HCT116 (cell line): Measurements from ENCODE around the gene COX15. TPM values are rescaled to one million over a fixed set of nuclear protein-coding genes. Genes with fewer than 3 reads are reported as not detected.

Experiments used
- ATAC-seq: fragments of 200-7000 bp; cut with Tn5 transposase; 2 replicates; pipeline ENCODE4 v1.9.1; 2020; ENCODE audit warnings: mild to moderate bottlenecking, moderate library complexity
- BruUV-seq: library from RNA; stranded (reverse); fragments of 400-500 nt; replicated peaks from 2 replicates; lab custom pipeline; 2021; lab: Mats Ljungman, UMichigan
- CTCF ChIA-PET: fragments of 300-600 bp; sonication (Branson Sonifier 250); formaldehyde crosslinking; loops from one replicate; lab custom pipeline; 2021; ENCODE audit warnings: antibody characterized with exemption; lab: Charles Lee
- POLR2A ChIA-PET: fragments of 300-600, 350-600 bp; sonication (Branson Sonifier 250); formaldehyde crosslinking; loops from one replicate; lab custom pipeline; 2021; ENCODE audit warnings: antibody characterized with exemption; lab: Charles Lee
- RAD21 ChIA-PET, 2 experiments: fragments of 300-600 bp; sonication (Branson Sonifier 250); formaldehyde crosslinking; loops; one replicate each; lab custom pipeline; 2023; ENCODE audit warnings: low total read pairs in 2 of 2; ENCODE audit not compliant: uncharacterized antibody in 2 of 2, unreplicated experiment in 2 of 2, low non-redundant PET in 1 of 2; lab: Charles Lee
- DNase-seq: peaks from one replicate; pipeline ENCODE4 v3.0.0-alpha.2; 2010; ENCODE audit warnings: low read depth, low spot score
- H2AFZ ChIP-seq: fragments of 200-600 bp; shearing (Covaris generic), sonication (generic); 2 replicates; pipeline ENCODE4 v1.6.1; 2017; ENCODE audit warnings: low read depth, mixed run types, mixed read lengths, antibody characterized with exemption, low read length; ENCODE audit not compliant: poor library complexity, severe bottlenecking
- H3K27ac ChIP-seq: 2 replicates; pipeline ENCODE4 v1.5.1; 2012; ENCODE audit warnings: low read depth, low read length
- H3K27me3 ChIP-seq: fragments of 200-600 bp; sonication (generic); 2 replicates; pipeline ENCODE4 v1.6.1; 2016; ENCODE audit warnings: mixed run types, low read length, mixed read lengths; ENCODE audit not compliant: insufficient read depth
- H3K36me3 ChIP-seq, 2 experiments: fragments of 200-500 bp in 1 of 2; fragments of 200-600 bp in 1 of 2; sonication (Bioruptor generic) in 1 of 2; sonication (generic) in 1 of 2; 2 replicates each; pipeline versions ENCODE4 v1.5.1 to v1.6.1; 2014 to 2016; ENCODE audit warnings: low read length in 2 of 2, inconsistent platforms in 1 of 2, mixed read lengths in 1 of 2, mixed run types in 1 of 2; ENCODE audit not compliant: insufficient read depth in 2 of 2, control insufficient read depth in 1 of 2
- H3K4me1 ChIP-seq, 2 experiments: fragments of 200-600 bp in 1 of 2; sonication (generic) in 1 of 2; 2 replicates each; pipeline versions ENCODE4 v1.5.1 to v1.6.1; 2012 to 2017; ENCODE audit warnings: low read length in 2 of 2, inconsistent platforms in 1 of 2, mild to moderate bottlenecking in 1 of 2, mixed read lengths in 1 of 2, mixed run types in 1 of 2, moderate library complexity in 1 of 2; ENCODE audit not compliant: insufficient read depth in 2 of 2, control insufficient read depth in 1 of 2
- H3K4me2 ChIP-seq: fragments of 200-600 bp; sonication (generic); 2 replicates; pipeline ENCODE4 v1.6.1; 2017; ENCODE audit warnings: mixed run types, low read length, mixed read lengths
- H3K4me3 ChIP-seq, 2 experiments: fragments of 200-600 bp in 1 of 2; sonication (generic) in 1 of 2; replicated peaks in 1 of 2; 2 replicates each; pipeline ENCODE4 v1.5.1; 2011 to 2016; ENCODE audit warnings: low read length in 2 of 2, control low read depth in 1 of 2, low read depth in 1 of 2, mild to moderate bottlenecking in 1 of 2, mixed read lengths in 1 of 2, mixed run types in 1 of 2
- H3K79me2 ChIP-seq: fragments of 200-600 bp; sonication (generic); 2 replicates; pipeline ENCODE4 v1.6.1; 2017; ENCODE audit warnings: mild to moderate bottlenecking, mixed run types, low read length, moderate library complexity, mixed read lengths; ENCODE audit not compliant: insufficient read depth
- H3K9ac ChIP-seq: fragments of 200-600 bp; sonication (generic); 2 replicates; pipeline ENCODE4 v1.6.1; 2016; ENCODE audit warnings: low read length, mixed read lengths
- H3K9me2 ChIP-seq: fragments of 200-600 bp; sonication (generic), shearing (Covaris generic); 2 replicates; pipeline ENCODE4 v1.6.1; 2017; ENCODE audit warnings: mixed run types, mild to moderate bottlenecking, moderate library complexity; ENCODE audit not compliant: insufficient read depth
- H3K9me3 ChIP-seq, 2 experiments: fragments of 200-500 bp in 1 of 2; fragments of 200-600 bp in 1 of 2; sonication (Bioruptor generic) in 1 of 2; sonication (generic) in 1 of 2; 2 replicates each; pipeline ENCODE4 v1.6.1; 2014 to 2017; ENCODE audit warnings: low read length in 2 of 2, mixed read lengths in 2 of 2, inconsistent platforms in 1 of 2, low read depth in 1 of 2, mild to moderate bottlenecking in 1 of 2, mixed run types in 1 of 2, moderate library complexity in 1 of 2; ENCODE audit not compliant: control insufficient read depth in 1 of 2, insufficient read depth in 1 of 2
- H4K20me1 ChIP-seq: fragments of 200-600 bp; sonication (generic), shearing (Covaris generic); 2 replicates; pipeline ENCODE4 v1.6.1; 2017; ENCODE audit warnings: mixed run types, mild to moderate bottlenecking, moderate library complexity; ENCODE audit not compliant: insufficient read depth
- CEBPB ChIP-seq: IDR thresholded peaks from 2 replicates; pipeline ENCODE4 v1.6.1; 2012; ENCODE audit warnings: low read depth
- ELF1 ChIP-seq: IDR thresholded peaks from 2 replicates; pipeline ENCODE4 v1.6.1; 2012; ENCODE audit warnings: low read depth, borderline replicate concordance
- JUND ChIP-seq: IDR thresholded peaks from 2 replicates; pipeline ENCODE4 v1.6.1; 2012
- POLR2A ChIP-seq: IDR thresholded peaks from 2 replicates; pipeline ENCODE4 v1.7.0; 2011; ENCODE audit warnings: borderline replicate concordance; ENCODE audit not compliant: insufficient read depth, insufficient read length; ENCODE audit errors: extremely low read depth
- POLR2AphosphoS5 ChIP-seq: IDR thresholded peaks from 2 replicates; pipeline ENCODE4 v1.6.1; 2011; ENCODE audit warnings: mild to moderate bottlenecking, low read depth, low read length, moderate library complexity
- RAD21 ChIP-seq: IDR thresholded peaks from 2 replicates; pipeline ENCODE4 v1.6.1; 2012; ENCODE audit warnings: low read depth, mild to moderate bottlenecking
- SP1 ChIP-seq: IDR thresholded peaks from 2 replicates; pipeline ENCODE4 v1.6.1; 2012; ENCODE audit warnings: low read depth
- SRF ChIP-seq: IDR thresholded peaks from 2 replicates; pipeline ENCODE4 v1.6.1; 2012; ENCODE audit warnings: low read depth
- ZNF274 ChIP-seq: fragments of 200-500 bp; sonication (Bioruptor generic); IDR thresholded peaks from 2 replicates; pipeline ENCODE4 v1.6.1; 2014; ENCODE audit warnings: mild to moderate bottlenecking, low read depth, low read length, inconsistent platforms
- intact Hi-C: fragments of 100-400 bp; cut with micrococcal nuclease; formaldehyde crosslinking; loops from 2 replicates; pipeline ENCODE4 v1.10.0; 2022
- total RNA-seq: library from RNA; stranded (reverse); gene quantifications from one replicate; pipeline ENCODE4 v1.2.1, GENCODE V29; 2021; ENCODE audit not compliant: unreplicated experiment
- TF ChIP-seq, protein P1 (sequence below): IDR thresholded peaks from 2 replicates; pipeline ENCODE4 v1.6.1; 2012
- TF ChIP-seq, protein P2 (sequence below): IDR thresholded peaks from 2 replicates; pipeline ENCODE4 v1.6.1; 2011; ENCODE audit warnings: mild to moderate bottlenecking, low read length, moderate library complexity; ENCODE audit not compliant: insufficient replicate concordance; ENCODE audit errors: extremely low read depth
- TF ChIP-seq, protein P3 (sequence below): IDR thresholded peaks from 2 replicates; pipeline ENCODE4 v1.6.1; 2012; ENCODE audit warnings: low read depth
- TF ChIP-seq, protein P4 (sequence below), 3 experiments: fragments of 200-600 bp in 1 of 3; sonication (generic) in 1 of 3; IDR thresholded peaks in 2 of 3; conservative IDR thresholded peaks in 1 of 3; 2 replicates each; pipeline ENCODE4 v1.5.1; 2012 to 2017; ENCODE audit warnings: low read depth in 2 of 3, low read length in 2 of 3, antibody characterized with exemption in 1 of 3, borderline replicate concordance in 1 of 3, control low read depth in 1 of 3, mild to moderate bottlenecking in 1 of 3, mixed read lengths in 1 of 3, mixed run types in 1 of 3, moderate library complexity in 1 of 3; ENCODE audit not compliant: insufficient read depth in 1 of 3

The COX15 gene
- total RNA-seq, 1 experiment from 2014 or later, result 79.6 TPM

DNA sequence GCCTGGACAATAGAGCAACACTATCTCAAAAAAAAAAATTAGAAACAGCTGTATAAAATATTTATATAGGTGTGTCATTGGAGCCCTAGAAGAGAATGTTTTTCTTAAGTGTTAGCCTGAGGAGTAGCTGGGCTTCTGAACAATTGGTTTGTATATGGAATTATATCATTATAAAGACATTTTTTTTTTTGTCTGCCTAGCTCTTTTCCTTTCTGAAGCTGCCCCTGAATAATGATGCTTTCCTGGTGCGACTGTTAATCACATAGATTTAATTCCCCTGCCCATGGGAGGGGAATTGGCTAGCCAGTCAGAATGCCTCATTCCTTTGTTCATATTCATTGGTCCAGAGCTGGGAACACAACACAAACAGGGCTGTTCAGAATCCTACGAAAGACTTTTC, 36.6 kb upstream of the COX15 start:
- intact Hi-C loops, result no loop called here
- Histone ChIP-seq H2AFZ (no peak overlapping the region), H4K20me1 (no peaks in the 10 kb centered on the region), H3K4me1 (peaks cover 5 to 34% of the 10 kb centered on the region in 2 experiments), H3K4me3 (no peak overlapping the region), H3K9me2 (no peaks in the 10 kb centered on the region), H3K4me2 (no peak overlapping the region), H3K9me3 (no peaks in the 10 kb centered on the region), H3K79me2 (no peaks in the 10 kb centered on the region), H3K36me3 (peaks cover 0 to 3% of the 10 kb centered on the region in 2 experiments; a peak in 1 of 4 replicates), H3K27me3 (no peaks in the 10 kb centered on the region), H3K9ac (no peak overlapping the region), H3K27ac (no peak overlapping the region)
- ATAC-seq (peak; percentile 35; the same call in 1 of the 2 replicates), DNase-seq (no peak)
- TF ChIP-seq, protein P1, sequence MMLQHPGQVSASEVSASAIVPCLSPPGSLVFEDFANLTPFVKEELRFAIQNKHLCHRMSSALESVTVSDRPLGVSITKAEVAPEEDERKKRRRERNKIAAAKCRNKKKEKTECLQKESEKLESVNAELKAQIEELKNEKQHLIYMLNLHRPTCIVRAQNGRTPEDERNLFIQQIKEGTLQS, result no peak
- no TSS peak for BruUV-seq
- ChIA-PET POLR2A (interaction anchor here (1.2 to 2.4 kb wide), 2 partner anchors 9 to 11 kb away, joined by 4 to 9 read pairs; no protein-coding TSS in a partner anchor), CTCF (no interaction called here), RAD21 (no interaction called here)

DNA sequence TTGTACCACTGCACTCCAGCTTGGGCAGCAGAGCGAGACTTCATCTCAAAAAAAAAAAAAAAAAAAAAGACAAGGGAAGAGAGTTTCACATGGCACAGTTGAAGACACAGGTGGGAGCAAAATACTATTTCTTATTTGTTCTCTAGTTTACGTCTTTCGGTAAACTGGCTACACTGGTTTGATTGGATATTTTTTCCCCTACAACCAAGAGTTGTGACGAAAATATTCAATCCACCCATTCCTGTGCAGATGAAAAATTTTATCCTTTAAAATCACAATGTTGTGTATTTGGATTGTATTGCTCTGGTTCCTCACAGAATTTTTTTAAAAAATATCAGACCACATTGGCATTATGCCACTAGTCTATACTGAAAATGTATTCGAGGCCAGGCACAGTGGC, 36.0 kb upstream of the COX15 start:
- Histone ChIP-seq H3K36me3 (peaks cover 0 to 6% of the 10 kb centered on the region in 2 experiments; a peak in 1 of 4 replicates), H3K9me3 (no peaks in the 10 kb centered on the region), H3K27ac (no peak overlapping the region), H3K9me2 (no peaks in the 10 kb centered on the region), H3K9ac (no peak overlapping the region), H3K4me1 (peaks cover 5 to 33% of the 10 kb centered on the region in 2 experiments; a peak in 3 of 4 replicates), H3K79me2 (no peaks in the 10 kb centered on the region), H3K4me3 (no peak overlapping the region), H3K4me2 (no peak overlapping the region), H2AFZ (no peak overlapping the region), H3K27me3 (no peaks in the 10 kb centered on the region), H4K20me1 (no peaks in the 10 kb centered on the region)
- ChIA-PET RAD21 (no interaction called here), CTCF (no interaction called here), POLR2A (interaction anchor here (2.4 kb wide), 1 partner anchor 10 kb away, joined by 9 read pairs; no protein-coding TSS in a partner anchor)
- intact Hi-C loops, result no loop called here
- DNase-seq (no peak), ATAC-seq (no peak)
- BruUV-seq, result no TSS peak
- TF ChIP-seq RAD21 (no peak), CEBPB (no peak), ZNF274 (no peak), SP1 (no peak), ELF1 (no peak), POLR2A (no peak), POLR2AphosphoS5 (no peak), SRF (no peak), JUND (no peak)
- TF ChIP-seq, protein P2, sequence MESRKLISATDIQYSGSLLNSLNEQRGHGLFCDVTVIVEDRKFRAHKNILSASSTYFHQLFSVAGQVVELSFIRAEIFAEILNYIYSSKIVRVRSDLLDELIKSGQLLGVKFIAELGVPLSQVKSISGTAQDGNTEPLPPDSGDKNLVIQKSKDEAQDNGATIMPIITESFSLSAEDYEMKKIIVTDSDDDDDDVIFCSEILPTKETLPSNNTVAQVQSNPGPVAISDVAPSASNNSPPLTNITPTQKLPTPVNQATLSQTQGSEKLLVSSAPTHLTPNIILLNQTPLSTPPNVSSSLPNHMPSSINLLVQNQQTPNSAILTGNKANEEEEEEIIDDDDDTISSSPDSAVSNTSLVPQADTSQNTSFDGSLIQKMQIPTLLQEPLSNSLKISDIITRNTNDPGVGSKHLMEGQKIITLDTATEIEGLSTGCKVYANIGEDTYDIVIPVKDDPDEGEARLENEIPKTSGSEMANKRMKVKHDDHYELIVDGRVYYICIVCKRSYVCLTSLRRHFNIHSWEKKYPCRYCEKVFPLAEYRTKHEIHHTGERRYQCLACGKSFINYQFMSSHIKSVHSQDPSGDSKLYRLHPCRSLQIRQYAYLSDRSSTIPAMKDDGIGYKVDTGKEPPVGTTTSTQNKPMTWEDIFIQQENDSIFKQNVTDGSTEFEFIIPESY, result no peak
- TF ChIP-seq, protein P3, sequence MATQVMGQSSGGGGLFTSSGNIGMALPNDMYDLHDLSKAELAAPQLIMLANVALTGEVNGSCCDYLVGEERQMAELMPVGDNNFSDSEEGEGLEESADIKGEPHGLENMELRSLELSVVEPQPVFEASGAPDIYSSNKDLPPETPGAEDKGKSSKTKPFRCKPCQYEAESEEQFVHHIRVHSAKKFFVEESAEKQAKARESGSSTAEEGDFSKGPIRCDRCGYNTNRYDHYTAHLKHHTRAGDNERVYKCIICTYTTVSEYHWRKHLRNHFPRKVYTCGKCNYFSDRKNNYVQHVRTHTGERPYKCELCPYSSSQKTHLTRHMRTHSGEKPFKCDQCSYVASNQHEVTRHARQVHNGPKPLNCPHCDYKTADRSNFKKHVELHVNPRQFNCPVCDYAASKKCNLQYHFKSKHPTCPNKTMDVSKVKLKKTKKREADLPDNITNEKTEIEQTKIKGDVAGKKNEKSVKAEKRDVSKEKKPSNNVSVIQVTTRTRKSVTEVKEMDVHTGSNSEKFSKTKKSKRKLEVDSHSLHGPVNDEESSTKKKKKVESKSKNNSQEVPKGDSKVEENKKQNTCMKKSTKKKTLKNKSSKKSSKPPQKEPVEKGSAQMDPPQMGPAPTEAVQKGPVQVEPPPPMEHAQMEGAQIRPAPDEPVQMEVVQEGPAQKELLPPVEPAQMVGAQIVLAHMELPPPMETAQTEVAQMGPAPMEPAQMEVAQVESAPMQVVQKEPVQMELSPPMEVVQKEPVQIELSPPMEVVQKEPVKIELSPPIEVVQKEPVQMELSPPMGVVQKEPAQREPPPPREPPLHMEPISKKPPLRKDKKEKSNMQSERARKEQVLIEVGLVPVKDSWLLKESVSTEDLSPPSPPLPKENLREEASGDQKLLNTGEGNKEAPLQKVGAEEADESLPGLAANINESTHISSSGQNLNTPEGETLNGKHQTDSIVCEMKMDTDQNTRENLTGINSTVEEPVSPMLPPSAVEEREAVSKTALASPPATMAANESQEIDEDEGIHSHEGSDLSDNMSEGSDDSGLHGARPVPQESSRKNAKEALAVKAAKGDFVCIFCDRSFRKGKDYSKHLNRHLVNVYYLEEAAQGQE, result no peak
- TF ChIP-seq, protein P4, sequence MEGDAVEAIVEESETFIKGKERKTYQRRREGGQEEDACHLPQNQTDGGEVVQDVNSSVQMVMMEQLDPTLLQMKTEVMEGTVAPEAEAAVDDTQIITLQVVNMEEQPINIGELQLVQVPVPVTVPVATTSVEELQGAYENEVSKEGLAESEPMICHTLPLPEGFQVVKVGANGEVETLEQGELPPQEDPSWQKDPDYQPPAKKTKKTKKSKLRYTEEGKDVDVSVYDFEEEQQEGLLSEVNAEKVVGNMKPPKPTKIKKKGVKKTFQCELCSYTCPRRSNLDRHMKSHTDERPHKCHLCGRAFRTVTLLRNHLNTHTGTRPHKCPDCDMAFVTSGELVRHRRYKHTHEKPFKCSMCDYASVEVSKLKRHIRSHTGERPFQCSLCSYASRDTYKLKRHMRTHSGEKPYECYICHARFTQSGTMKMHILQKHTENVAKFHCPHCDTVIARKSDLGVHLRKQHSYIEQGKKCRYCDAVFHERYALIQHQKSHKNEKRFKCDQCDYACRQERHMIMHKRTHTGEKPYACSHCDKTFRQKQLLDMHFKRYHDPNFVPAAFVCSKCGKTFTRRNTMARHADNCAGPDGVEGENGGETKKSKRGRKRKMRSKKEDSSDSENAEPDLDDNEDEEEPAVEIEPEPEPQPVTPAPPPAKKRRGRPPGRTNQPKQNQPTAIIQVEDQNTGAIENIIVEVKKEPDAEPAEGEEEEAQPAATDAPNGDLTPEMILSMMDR (IDR thresholded peaks at IDR 0.05 in 2 of 3, conservative IDR thresholded peaks at IDR 0.05 in 1 of 3; ENCODE audit: borderline replicate concordance in 1 of 3, insufficient read depth in 1 of 3, low read depth in 2 of 3, low read length in 2 of 3), result no peak
